SW 1271 (cell line): ENCODE measurements around the gene FBLIM1.

Experiments
- DNase-seq, 2 experiments: peaks; one replicate each; lab custom pipeline; 2025; lab: John Stamatoyannopoulos, UW

Gene FBLIM1

GRCh38 chr1:15730936-15731335, 27.7 kb upstream of the FBLIM1 start:
- DNase-seq = no peak

DNA sequence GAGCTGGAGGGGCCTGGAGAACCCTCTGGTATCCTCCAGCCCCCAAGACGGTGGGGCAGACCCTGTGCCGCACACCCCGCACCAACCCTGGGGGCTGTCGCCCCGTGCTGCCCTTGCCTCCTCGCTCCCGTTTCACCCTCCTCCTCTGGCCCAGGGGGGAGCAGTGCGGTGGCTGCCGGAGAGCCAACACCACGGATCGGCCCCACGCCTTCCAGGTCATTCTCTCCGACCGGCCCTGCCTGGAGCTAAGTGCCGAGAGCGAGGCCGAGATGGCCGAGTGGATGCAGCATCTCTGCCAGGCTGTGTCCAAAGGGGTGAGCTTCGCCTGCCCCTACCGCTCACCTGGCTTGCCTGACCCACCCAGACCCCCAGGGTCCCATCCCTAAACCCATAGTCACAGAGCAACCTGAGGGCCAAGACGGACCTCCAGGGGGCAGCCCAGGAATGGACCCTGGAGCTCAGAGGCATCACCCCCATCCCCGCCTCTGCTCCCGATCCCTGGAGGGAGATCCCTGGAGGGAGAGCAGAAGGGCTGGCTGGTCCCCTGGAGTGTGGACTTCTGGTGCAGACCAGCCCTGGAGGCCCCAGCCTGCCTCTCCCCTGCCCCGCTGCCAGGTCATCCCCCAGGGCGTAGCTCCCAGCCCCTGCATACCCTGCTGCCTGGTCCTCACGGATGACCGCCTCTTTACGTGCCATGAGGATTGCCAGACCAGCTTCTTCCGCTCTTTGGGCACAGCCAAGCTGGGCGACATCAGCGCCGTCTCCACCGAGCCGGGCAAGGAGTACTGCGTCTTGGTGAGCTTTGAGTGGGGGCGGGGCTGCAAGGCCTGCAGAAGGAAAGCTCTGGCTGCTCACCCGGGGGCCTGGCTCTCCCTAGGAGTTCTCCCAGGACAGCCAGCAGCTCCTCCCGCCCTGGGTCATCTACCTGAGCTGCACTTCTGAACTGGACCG, 26.6 kb upstream of the FBLIM1 start:
- DNase-seq = no peak

GRCh38 chr1:15732686-15733081, 25.9 kb upstream of the FBLIM1 start:
- no peak for DNase-seq

- DNase-seq = no peak
These were observed 25.3 kb upstream of the FBLIM1 start for GRCh38 chr1:15733218-15733725.

GRCh38 chr1:15733726-15734226, 24.8 kb upstream of the FBLIM1 start:
- no peak for DNase-seq

DNA sequence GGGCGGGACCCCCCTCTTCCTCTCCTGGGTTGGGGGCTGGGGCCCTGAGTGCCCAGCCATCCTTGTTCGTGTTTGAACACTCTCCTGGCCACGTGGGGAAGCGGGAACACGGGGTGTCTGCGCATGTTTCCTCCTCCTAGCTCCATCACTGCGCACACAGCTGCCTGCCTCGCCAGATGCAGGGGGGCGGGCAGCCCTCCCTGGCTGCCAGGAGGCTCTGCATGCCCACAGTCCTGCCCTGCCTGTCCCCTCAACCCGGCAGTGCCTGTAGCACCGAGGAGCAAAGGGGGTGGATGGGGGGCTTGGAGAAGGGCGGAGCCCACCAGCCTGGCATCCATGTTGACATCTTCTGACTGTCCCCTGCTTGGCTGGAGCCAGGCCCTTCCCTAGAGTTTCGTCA, 24.3 kb upstream of the FBLIM1 start:
- no peak for DNase-seq

DNA sequence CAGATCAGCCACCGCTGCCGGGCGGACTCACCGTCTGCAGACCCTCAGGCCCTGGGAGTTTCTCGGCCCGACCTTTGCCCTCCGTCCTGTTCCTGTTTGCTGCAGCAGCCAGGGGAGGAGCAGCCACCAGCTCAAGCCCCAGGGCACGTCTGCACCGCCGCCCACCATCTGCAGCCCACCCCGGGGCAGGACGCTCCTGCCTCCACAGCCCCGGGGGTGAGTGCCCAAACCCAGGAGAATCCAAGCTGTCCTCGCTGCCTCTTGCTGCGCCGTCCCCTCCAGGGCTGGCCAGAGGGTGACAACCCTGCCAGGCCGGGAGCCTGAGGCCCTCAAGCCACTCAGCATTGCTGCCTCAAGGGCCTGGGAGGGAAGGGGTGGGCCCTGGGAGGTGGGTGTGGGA, 23.7 kb upstream of the FBLIM1 start:
- DNase-seq = no peak

DNA sequence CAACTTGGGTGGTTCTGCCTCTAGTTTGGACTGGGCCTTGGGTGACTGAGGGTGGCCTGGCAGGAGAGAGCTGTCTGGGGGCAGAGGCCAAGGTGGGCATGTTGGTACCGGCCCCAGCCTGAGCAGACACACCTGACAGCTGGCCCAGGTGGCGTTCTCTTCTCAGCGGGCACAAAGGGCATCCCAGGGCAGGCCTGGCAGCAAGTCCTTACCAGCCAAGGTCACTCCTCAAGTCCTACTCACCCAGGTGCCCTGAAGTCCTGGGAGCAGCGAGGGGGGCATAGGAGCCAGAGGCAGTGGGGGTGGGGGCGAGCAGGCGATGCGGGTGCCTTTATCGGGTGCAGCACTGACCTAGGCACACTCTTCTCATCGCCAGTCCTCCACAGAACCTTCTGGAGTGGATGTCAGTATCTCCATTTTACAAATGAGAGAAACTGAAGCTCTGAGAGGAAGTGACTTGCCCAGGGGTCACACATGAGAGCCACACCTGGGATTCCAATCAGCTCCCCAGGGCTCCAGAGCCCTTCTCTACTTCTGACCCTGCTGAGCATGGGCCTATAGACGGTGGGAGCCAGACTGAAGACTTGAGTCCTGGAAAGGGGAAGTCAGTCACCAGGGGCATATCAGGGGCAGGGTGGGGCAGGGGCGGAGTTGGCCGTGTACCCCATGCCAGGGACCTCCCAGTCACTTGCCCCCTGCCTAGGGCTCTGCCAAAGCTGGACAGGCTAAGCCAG, 23.1 kb upstream of the FBLIM1 start:
- no peak for DNase-seq

GRCh38 chr1:15736038-15736891, 22.3 kb upstream of the FBLIM1 start, which contains the start of gene SLC25A34:
SLC25A34 (plus strand) TSS chr1:15736258; CDS start chr1:15736486, 228 bp downstream.
- DNase-seq = no peak

- DNase-seq = no peak
These were observed 21.7 kb upstream of the FBLIM1 start for GRCh38 chr1:15736892-15737261.

DNA sequence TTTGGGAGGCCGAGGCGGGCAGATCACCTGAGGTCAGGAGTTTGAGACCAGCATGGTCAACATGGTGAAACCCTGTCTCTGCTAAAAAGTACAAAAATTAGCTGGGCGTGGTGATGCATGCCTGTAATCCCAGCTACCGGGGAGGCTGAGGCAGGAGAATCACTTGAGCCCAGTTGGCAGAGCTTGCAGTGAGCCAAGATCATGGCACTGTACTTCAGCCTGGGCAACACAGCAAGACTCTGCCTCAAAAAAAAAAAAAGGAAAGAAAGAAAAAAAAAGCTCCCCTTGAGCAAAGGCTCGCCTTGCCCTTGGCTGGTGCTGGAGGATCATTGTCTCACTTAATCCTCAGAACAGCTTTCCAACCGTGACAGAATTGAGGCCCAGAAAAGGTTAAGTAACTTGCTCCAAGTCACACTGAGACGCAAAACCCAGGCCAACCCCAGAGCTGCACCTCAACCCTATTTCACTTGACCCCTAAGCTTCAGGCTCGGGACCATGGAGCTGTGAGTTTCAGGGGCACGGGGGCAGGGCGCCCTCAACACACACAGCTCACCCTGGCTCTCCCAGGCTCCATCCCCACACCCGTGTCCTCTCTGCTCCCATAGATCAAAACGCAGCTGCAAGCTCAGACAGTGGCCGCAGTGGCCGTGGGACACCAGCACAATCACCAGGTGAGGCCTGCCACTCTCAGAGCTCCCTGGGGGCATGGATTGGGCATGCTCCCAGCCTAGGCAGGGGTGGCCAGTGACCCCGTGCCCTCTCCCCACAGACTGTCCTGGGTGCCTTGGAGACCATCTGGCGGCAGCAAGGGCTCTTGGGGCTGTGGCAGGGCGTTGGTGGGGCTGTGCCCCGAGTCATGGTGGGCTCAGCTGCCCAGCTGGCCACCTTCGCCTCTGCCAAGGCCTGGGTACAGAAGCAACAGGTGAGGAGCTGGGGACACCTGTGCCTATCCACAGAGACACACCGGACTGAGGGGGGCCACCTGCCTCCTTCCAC, 21.0 kb upstream of the FBLIM1 start:
- DNase-seq = no peak

DNA sequence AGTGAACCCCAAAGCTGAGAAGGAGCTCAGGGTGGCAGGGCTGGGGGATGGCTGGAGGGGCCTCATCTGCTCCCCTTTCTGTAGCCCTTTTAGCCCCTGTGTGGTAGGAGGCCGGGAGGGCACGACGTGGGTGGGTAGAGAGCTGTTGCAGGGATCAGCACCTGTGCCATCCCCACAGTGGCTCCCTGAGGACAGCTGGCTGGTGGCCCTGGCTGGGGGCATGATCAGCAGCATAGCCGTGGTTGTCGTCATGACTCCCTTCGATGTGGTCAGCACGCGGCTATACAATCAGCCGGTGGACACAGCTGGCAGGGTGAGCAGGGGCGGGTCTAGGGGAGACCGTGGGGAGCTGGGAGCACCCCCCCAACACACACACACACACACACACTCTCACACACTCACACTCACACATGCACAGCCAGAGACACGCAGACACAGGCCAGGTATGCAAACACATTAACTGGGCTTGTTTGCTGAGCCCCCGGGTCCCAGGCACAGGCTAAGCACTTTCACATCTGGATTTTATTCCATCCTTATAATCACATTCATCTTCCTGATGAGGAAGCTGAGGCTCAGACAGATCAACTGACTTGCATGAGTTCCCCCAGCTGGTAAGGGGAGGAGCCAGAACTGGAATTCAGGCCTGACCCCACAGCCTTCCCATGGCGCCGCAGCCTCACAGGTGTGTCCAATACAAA, 20.0 kb upstream of the FBLIM1 start:
- no peak for DNase-seq

DNA sequence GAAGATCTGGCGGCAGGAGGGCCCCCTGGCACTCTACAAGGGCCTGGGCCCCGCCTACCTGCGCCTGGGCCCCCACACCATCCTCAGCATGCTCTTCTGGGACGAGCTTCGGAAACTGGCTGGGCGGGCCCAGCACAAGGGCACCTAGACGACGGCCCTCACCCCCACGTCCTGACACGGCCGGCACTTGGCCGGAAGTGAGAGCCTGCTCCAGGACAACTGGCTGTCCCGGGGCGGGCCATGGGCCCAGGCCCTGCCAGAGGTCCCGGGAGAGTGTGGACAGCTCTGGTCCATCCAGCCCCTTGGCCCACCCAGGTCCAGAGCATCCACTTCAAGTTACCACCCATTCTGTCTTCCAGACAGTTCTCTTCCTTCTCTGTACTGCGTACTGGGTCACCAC, 19.3 kb upstream of the FBLIM1 start:
- DNase-seq = no peak

- no peak for DNase-seq
These were observed 18.9 kb upstream of the FBLIM1 start for GRCh38 chr1:15739745-15740144.

DNA sequence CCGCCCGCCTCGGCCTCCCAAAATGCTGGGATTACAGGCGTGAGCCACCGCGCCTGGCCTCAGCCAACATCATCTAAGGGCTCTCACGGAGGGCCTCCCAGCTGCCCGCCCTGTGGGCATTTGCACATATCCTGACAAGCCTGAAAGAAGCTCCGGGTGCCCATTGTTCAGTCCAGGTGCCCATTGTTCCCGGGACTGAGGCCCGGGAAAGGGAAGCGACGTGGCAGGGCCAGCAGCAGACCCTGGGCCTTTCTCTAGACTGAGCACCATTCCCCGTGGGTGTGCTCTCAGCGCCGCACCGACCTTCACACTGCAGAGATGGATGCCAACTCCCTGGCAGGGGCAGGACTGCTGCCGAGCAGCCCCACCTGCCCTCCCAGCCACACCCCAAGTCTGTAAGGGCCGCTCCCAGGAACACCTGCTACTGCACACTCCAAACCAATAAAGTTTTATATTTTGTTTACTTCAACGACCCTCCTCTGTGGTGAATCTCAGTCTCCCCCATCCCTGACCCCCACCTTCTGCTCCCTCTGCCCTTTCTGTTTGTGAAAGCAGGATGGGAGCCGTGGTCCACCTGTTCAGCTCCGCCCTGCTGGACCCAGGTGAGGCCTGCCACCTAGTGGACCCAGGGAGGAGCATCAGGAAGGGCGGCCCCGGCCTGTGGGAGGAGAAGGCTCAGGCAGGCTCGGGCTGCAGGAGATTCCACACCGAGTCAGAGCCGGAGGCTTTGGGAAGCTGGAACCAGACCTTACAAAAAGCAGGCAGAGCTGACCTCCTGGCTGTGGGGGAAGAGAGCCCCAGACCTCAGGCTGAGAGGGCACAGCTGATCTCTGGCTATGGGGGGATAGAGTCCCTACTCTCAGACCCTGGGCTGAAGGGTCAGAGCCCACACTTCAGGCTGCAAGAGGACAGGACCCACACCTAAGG, 17.4 kb upstream of the FBLIM1 start:
- DNase-seq = peak in 1 of 2 experiments; percentile 51

- no peak for DNase-seq
These were observed 16.2 kb upstream of the FBLIM1 start, which contains the start of gene TMEM82 for GRCh38 chr1:15742339-15742801. TMEM82 (plus strand) TSS chr1:15742499; CDS start chr1:15742560, 61 bp downstream.

- no peak for DNase-seq
These were observed 14.4 kb upstream of the FBLIM1 start for GRCh38 chr1:15744122-15744679.

- DNase-seq = no peak
These were observed 11.2 kb upstream of the FBLIM1 start for GRCh38 chr1:15747378-15747777.
